IPS-18a (cell line): ENCODE data around the gene ZNF286A.
"Not testable (repeated sequence)": the region's sequence is repeated elsewhere in the genome, so short reads cannot be mapped to it uniquely, and the experiment has no call there.

Source experiments
- H3K27ac ChIP-seq: one replicate; pipeline ENCODE4 v1.5.1; 2013; ENCODE audit warnings: low read length
- H3K27me3 ChIP-seq: one replicate; pipeline ENCODE4 v1.6.1; 2013; ENCODE audit warnings: mild to moderate bottlenecking, low read length; ENCODE audit not compliant: control insufficient read depth, insufficient read depth
- H3K36me3 ChIP-seq: one replicate; pipeline ENCODE4 v1.6.1; 2013; ENCODE audit warnings: low read depth, low read length; ENCODE audit not compliant: control insufficient read depth
- H3K4me1 ChIP-seq: one replicate; pipeline ENCODE4 v1.6.1; 2013; ENCODE audit warnings: low read depth, low read length; ENCODE audit not compliant: control insufficient read depth
- H3K4me3 ChIP-seq: one replicate; pipeline ENCODE4 v1.5.1; 2013; ENCODE audit warnings: low read length
- H3K9ac ChIP-seq: one replicate; pipeline ENCODE4 v1.6.1; 2013; ENCODE audit warnings: mild to moderate bottlenecking, low read length, moderate library complexity
- H3K9me3 ChIP-seq: one replicate; pipeline ENCODE4 v1.6.1; 2013; ENCODE audit warnings: low read depth, low read length; ENCODE audit not compliant: control insufficient read depth

ZNF286A gene

DNA sequence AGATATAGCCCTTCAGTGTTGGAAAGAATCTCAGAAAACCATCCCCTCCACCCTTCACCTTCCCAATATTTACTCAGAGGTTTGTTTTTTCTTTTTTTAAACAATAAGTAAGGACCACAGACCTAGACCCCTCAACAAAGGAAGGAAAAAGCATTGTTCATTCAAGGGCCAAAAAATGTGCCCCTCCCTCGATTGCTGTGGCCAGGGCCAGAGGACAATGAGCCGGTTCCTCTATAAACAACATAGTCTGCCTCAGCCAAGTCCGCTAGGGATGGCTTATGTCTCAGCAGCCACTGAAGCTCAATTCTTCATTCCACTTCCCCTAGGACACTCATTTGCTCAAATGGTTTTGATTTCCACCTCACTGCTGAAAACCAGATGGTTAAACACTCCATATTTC is 39.5 kb upstream of the ZNF286A start:
- H3K36me3 ChIP-seq: peaks cover 9% of the 10 kb centered on the region
- no peak overlapping the region for H3K9ac ChIP-seq
- no peak overlapping the region for H3K27ac ChIP-seq
- no peaks in the 10 kb centered on the region for H3K4me1 ChIP-seq
- no peaks in the 10 kb centered on the region for H3K27me3 ChIP-seq
- H3K9me3 ChIP-seq: no peaks in the 10 kb centered on the region
- no peak overlapping the region for H3K4me3 ChIP-seq

DNA sequence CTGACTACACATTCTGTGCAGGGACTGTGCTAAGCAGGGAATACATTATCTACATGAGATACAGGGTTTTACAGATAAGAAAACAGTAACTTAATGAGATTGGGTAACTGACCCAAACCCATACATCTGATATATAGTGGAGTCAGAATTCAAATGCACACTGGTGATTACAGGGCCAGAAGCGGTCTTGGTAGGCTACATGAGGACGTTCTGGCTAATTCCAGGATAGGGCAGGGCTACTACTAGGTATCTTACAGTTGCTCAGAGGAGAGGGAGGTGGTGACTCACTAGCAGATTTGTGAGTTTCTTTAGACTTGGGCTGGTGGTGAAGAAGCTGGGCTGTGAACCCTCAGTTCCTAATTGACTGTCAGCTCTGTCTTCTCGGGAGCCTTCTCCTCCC is 36.9 kb upstream of the ZNF286A start:
- Histone ChIP-seq H3K9ac (no peak overlapping the region), H3K4me3 (no peak overlapping the region), H3K27me3 (no peaks in the 10 kb centered on the region), H3K36me3 (peaks cover 9% of the 10 kb centered on the region), H3K27ac (no peak overlapping the region), H3K9me3 (no peaks in the 10 kb centered on the region), H3K4me1 (no peaks in the 10 kb centered on the region)

DNA sequence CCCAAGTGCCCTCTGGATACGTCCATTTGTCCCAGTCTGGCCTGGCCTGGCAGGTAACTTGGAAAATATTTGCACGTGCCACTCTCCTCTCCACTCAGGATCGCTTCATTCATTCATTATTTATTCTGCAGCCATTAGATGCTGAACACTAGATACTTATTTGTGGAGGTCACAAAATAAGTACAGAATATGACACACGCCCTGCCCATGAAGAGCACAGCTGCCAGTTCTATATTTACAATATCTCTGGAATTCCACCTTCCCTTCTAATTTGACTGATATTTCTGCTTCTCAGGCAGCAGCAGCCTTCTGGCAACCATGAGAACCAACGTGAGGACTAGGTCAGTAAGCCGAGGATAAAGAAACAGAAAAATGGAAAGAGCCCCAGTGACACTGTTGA is 36.4 kb upstream of the ZNF286A start:
- H3K36me3 ChIP-seq: peaks cover 9% of the 10 kb centered on the region
- H3K4me1 ChIP-seq: no peaks in the 10 kb centered on the region
- H3K9ac ChIP-seq: no peak overlapping the region
- H3K4me3 ChIP-seq: no peak overlapping the region
- no peak overlapping the region for H3K27ac ChIP-seq
- H3K27me3 ChIP-seq: no peaks in the 10 kb centered on the region
- no peaks in the 10 kb centered on the region for H3K9me3 ChIP-seq

DNA sequence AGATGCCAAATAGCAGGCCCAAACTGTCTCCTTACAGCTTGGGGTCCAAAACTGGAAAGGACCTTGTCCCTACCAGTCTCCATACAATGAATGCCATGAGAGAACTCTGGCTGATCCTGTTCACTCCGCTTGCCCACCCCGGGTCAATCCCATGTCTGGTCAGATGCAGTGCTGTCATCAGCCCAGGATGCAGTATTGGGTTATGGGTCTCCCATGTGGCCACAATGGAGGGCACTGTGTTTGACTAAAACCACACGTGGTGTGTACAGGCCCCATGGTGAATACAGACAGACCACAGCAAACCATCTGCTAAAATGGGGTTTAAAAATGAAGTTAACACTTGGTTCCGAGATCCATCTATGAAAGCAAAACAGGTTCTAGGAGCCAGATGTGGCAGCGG is 35.9 kb upstream of the ZNF286A start:
- H3K36me3 ChIP-seq: peaks cover 9% of the 10 kb centered on the region
- no peak overlapping the region for H3K9ac ChIP-seq
- H3K4me1 ChIP-seq: peaks cover 3% of the 10 kb centered on the region
- H3K27me3 ChIP-seq: no peaks in the 10 kb centered on the region
- no peak overlapping the region for H3K27ac ChIP-seq
- H3K9me3 ChIP-seq: no peaks in the 10 kb centered on the region
- H3K4me3 ChIP-seq: no peak overlapping the region

DNA sequence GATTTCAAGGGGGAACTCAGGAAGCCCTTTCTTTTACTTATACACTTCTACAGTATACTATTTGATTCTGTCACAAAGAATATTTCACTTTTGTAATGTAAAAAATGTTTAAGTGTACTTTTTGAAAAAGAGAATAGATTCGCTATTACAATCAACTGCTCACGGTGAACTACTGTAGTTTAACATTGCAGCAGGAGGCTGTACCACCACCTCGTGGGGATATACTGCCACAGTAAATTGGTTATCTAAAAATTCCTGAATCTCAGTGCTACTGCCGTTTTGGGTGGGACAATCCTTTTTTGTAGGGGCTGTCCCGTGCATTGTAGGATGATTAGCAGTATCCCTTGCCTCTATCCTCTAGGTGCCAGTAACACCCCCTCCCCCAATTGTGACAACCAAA is 30.0 kb upstream of the ZNF286A start:
- not testable (repeated sequence) for H3K9me3 ChIP-seq, H3K4me1 ChIP-seq, H3K36me3 ChIP-seq, H3K27me3 ChIP-seq, H3K9ac ChIP-seq, H3K4me3 ChIP-seq, H3K27ac ChIP-seq

DNA sequence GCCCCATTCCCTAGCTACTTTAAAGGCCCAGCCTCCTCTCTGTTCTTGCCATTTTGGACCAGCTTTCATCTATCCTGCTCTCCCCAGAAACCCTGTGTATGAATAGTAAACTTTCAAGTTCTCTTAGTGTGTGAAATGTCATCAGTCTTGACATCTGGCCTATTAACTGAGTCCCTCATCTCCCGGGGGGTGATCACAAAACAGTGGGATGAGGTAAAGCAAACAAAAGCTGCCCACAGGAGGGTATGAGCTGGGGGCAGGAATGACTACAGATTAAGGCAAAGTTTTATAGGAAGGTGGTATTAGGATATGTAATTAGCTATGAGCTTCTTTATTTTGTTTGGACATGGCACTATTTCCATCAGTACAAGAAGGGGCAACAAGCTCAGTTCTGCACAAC is 24.9 kb upstream of the ZNF286A start:
- H3K9ac ChIP-seq, H3K4me1 ChIP-seq, H3K4me3 ChIP-seq, H3K36me3 ChIP-seq, H3K27me3 ChIP-seq, H3K27ac ChIP-seq, H3K9me3 ChIP-seq: not testable (repeated sequence)

DNA sequence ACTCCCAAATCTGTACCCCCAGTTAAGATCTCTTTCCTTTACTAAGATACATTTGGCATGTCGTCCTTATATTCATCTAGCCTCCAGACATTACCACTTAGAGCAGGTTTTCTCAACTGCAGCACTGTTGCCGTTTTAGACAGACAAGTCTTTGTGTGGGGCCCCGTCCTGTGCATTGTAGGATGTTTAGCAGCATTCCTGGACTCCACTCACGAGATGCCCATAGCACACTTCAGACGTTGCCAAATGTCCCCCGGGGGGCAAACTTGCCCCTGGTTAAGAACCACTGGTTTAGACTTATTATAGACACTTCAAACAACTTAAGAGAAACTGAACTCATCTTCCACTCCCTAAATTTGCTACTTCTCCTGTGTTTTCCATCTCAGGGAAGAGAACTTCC is 23.6 kb upstream of the ZNF286A start:
- H3K27ac ChIP-seq, H3K4me3 ChIP-seq, H3K36me3 ChIP-seq, H3K9me3 ChIP-seq, H3K4me1 ChIP-seq, H3K9ac ChIP-seq, H3K27me3 ChIP-seq: not testable (repeated sequence)

DNA sequence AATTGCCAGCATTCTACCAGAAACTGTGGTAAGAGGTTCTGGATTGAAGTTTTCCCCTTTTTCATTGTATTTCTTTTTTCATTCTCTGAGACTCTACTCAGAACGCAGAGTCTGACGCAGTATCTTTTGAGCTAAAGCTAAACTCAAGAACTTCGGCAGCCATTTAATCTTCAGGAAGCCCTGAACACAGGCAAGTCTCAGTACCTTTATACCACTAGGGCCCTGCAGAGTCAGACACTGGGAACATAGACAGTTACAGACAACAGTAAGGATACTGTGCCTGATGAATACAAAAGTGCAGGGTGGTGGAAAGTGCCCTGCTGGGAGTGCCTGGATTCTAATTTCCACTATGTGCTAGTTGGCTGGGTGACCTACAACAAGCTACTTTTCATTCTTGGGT is 16.4 kb upstream of the ZNF286A start:
- not testable (repeated sequence) for H3K27me3 ChIP-seq, H3K9ac ChIP-seq, H3K4me1 ChIP-seq, H3K9me3 ChIP-seq, H3K36me3 ChIP-seq, H3K27ac ChIP-seq
- H3K4me3 ChIP-seq: peak overlapping the region; percentile 66

DNA sequence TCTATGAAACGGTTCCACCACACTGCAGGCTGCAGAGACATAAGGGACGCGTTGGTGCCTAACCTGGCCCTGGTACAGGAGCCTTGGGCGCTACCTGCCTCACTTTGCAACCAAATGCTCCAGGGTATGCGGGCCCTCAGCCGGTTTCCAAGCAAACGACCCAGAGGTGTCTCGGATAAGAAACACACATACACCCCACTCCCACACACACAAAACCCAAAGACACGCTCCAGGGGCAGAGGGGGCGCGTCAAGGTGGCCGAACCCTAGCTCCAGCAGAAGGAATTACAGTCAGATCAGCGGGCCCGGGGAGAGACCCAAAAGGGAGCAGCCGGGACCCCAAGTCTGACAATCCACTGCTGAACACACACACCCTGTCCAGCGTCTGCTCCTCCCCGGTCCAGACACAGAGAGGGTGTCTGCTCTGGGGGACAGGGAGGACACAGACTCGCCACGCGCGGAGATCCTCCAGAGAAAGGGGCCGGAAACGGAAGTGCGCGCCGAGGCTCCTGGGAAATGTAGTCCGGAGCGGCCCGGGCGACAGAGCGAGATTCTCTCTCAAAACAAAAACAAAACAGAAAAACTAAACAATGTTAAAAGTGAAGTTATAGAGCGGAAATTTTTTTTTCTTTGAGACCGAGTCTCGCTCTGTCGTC is 15.6 kb upstream of the ZNF286A start, which contains the start of gene TRIM16:
Gene TRIM16 (minus strand): TSS at position 488 of the 655 bp plus-strand sequence. CDS start 32,702 bp downstream, outside the sequence.
- H3K9me3 ChIP-seq, H3K27ac ChIP-seq, H3K36me3 ChIP-seq, H3K4me1 ChIP-seq, H3K27me3 ChIP-seq: not testable (repeated sequence)
- peak within 1 kb of the TSS; percentile 66 for H3K4me3 ChIP-seq
- H3K9ac ChIP-seq: peak within 1 kb of the TSS; percentile 54

DNA sequence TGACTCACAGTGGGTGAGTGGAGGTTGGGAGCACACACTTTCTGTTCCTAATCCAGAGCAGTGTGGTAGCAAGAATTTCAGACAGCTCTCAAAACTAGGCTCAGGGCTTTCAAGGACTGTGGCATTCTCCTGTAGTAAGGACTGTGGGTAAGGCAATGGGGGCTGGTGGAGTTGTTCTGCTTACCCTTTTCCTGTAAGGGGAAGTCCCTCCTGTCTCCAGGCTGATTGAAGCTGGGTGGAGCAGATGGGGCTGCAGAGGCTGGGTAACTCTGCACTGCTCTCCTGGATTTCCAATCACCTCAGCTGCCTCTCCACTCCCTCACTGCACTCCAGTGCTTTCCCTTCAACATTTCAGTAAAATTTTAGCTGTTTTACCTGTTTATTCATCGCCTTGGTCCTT is 12.1 kb upstream of the ZNF286A start:
- H3K4me1 ChIP-seq, H3K4me3 ChIP-seq, H3K36me3 ChIP-seq, H3K9ac ChIP-seq, H3K27ac ChIP-seq, H3K27me3 ChIP-seq, H3K9me3 ChIP-seq: not testable (repeated sequence)

DNA sequence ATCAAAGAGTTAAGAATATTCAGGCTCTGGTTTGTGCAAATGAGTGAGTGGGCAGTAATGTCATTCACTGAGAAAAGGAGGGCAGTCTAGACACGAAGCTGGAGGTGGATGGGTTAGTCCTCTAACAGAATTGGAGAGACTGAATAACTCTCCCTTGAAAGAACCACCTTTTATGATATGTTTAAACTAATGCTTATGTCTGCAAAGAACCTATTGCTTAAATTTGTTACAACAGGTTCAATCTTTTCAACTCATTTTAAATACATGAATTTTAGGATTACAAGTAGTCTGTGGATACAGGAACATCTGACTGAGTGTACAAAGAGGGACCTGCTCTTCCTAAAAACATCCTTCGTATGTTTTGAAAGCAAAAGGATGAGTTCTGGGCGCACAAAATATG is 585 bp upstream of the ZNF286A start:
- not testable (repeated sequence) for H3K36me3 ChIP-seq, H3K9me3 ChIP-seq, H3K27me3 ChIP-seq, H3K4me1 ChIP-seq
- Histone ChIP-seq H3K4me3 (peak overlapping the region; percentile 70), H3K27ac (peak overlapping the region; percentile 56), H3K9ac (peak overlapping the region; percentile 76)

DNA sequence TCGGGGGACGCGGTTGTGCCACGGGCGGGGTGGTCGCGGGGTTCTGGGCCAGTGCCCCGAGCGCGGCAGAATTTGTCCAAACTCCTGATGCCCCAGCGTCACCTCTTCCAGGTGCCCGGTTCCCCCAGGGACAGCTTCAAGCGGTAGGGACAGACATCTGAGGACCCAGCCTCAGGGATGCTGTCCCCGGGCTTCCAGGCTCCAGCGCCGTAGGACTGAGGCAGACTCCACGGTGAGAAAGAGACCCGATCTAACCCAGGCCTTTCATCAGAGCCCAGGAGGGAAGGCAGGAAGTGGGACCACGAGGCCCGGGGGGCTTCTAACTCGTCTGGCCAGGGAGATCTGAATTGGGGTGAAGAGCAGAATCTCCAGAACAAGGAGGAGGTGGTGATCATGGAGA is 385 bp downstream of the ZNF286A start:
- H3K4me1 ChIP-seq, H3K36me3 ChIP-seq, H3K9me3 ChIP-seq, H3K27ac ChIP-seq, H3K27me3 ChIP-seq: not testable (repeated sequence)
- Histone ChIP-seq H3K9ac (peak overlapping the region; percentile 78), H3K4me3 (peak overlapping the region; percentile 70)
